IPS-18c (cell line): Measurements from ENCODE around the gene RAP1B.
A peak's percentile ranks its signal among the peaks of the same experiment; 100 is the strongest.

ENCODE experiments used
- H3K4me3 ChIP-seq: 2 replicates; pipeline ENCODE4 v1.7.0; 2013; ENCODE audit warnings: low read depth, mild to moderate bottlenecking, low read length, moderate library complexity; ENCODE audit not compliant: insufficient read depth
- H3K9me3 ChIP-seq: one replicate; pipeline ENCODE4 v1.6.1; 2013; ENCODE audit warnings: mild to moderate bottlenecking, low read length, moderate library complexity; ENCODE audit not compliant: control insufficient read depth, insufficient read depth

RAP1B gene

GRCh38 chr12:68602720-68603119 lies 8.0 kb upstream of the RAP1B start:
- no peak overlapping the region for H3K4me3 ChIP-seq

GRCh38 chr12:68608191-68608590 lies 2.5 kb upstream of the RAP1B start:
- Histone ChIP-seq H3K4me3 (no peak overlapping the region), H3K9me3 (no peaks in the 10 kb centered on the region)

More at GRCh38 chr12:68602720-68603119, 8.0 kb upstream of the RAP1B start:
- no peaks in the 10 kb centered on the region for H3K9me3 ChIP-seq

GRCh38 chr12:68609998-68610369 lies 715 bp upstream of the RAP1B start:
- no peaks in the 10 kb centered on the region for H3K9me3 ChIP-seq
- H3K4me3 ChIP-seq: peak overlapping the region; percentile 72

- no peaks in the 10 kb centered on the region for H3K9me3 ChIP-seq
- peak overlapping the region; percentile 79 for H3K4me3 ChIP-seq
Measured at GRCh38 chr12:68611094-68611805, 551 bp downstream of the RAP1B start.

GRCh38 chr12:68611806-68612160 lies 1.1 kb downstream of the RAP1B start:
- Histone ChIP-seq H3K9me3 (no peaks in the 10 kb centered on the region), H3K4me3 (peak overlapping the region; percentile 63)

- Histone ChIP-seq H3K9me3 (no peaks in the 10 kb centered on the region), H3K4me3 (peak overlapping the region; percentile 63)
Measured at GRCh38 chr12:68612202-68612601, 1.5 kb downstream of the RAP1B start.

GRCh38 chr12:68612697-68613096 lies 2.0 kb downstream of the RAP1B start:
- H3K4me3 ChIP-seq: no peak overlapping the region
- no peaks in the 10 kb centered on the region for H3K9me3 ChIP-seq

- no peaks in the 10 kb centered on the region for H3K9me3 ChIP-seq
- H3K4me3 ChIP-seq: no peak overlapping the region
Measured at GRCh38 chr12:68613209-68613904, 2.7 kb downstream of the RAP1B start.

- no peak overlapping the region for H3K4me3 ChIP-seq
Measured at GRCh38 chr12:68614105-68614679, 3.5 kb downstream of the RAP1B start.

GRCh38 chr12:68614769-68615168 lies 4.1 kb downstream of the RAP1B start:
- no peaks in the 10 kb centered on the region for H3K9me3 ChIP-seq
- no peak overlapping the region for H3K4me3 ChIP-seq

More at GRCh38 chr12:68614105-68614679, 3.5 kb downstream of the RAP1B start:
- no peaks in the 10 kb centered on the region for H3K9me3 ChIP-seq

- no peak overlapping the region for H3K4me3 ChIP-seq
- H3K9me3 ChIP-seq: no peaks in the 10 kb centered on the region
Measured at GRCh38 chr12:68617160-68617926, 6.6 kb downstream of the RAP1B start.

- Histone ChIP-seq H3K4me3 (no peak overlapping the region), H3K9me3 (no peaks in the 10 kb centered on the region)
Measured at GRCh38 chr12:68619541-68619940, 8.8 kb downstream of the RAP1B start.

GRCh38 chr12:68620519-68621471 lies 10.1 kb downstream of the RAP1B start:
- no peaks in the 10 kb centered on the region for H3K9me3 ChIP-seq
- no peak overlapping the region for H3K4me3 ChIP-seq

GRCh38 chr12:68621472-68622081 lies 10.9 kb downstream of the RAP1B start:
- H3K4me3 ChIP-seq: no peak overlapping the region
- H3K9me3 ChIP-seq: no peaks in the 10 kb centered on the region

- H3K9me3 ChIP-seq: no peaks in the 10 kb centered on the region
- no peak overlapping the region for H3K4me3 ChIP-seq
Measured at GRCh38 chr12:68622250-68622649, 11.6 kb downstream of the RAP1B start.

GRCh38 chr12:68623059-68623458 lies 12.4 kb downstream of the RAP1B start:
- no peaks in the 10 kb centered on the region for H3K9me3 ChIP-seq

More at GRCh38 chr12:68623059-68623458, 12.4 kb downstream of the RAP1B start:
- no peak overlapping the region for H3K4me3 ChIP-seq
